ENCODE data around the gene HEBP2.
"Not testable (repeated sequence)": the region's sequence is repeated elsewhere in the genome, so short reads cannot be mapped to it uniquely, and the experiment has no call there.

The HEBP2 gene

GRCh38 chr6:138422861-138423260 lies 18.8 kb downstream of the HEBP2 start:
- DNase-seq (ENCODE audit: extremely low read depth in 1 of 2, low read depth in 1 of 2), result no peak

- DNase-seq (ENCODE audit: extremely low read depth in 1 of 2, low read depth in 1 of 2), result no peak
Observed at GRCh38 chr6:138424004-138424904, 20.2 kb downstream of the HEBP2 start.

GRCh38 chr6:138425256-138425655 lies 21.2 kb downstream of the HEBP2 start:
- DNase-seq (ENCODE audit: extremely low read depth in 1 of 2, low read depth in 1 of 2), result not testable (repeated sequence)

- DNase-seq (ENCODE audit: extremely low read depth in 1 of 2, low read depth in 1 of 2), result no peak
Observed at GRCh38 chr6:138426500-138427123, 22.6 kb downstream of the HEBP2 start.

- DNase-seq (ENCODE audit: extremely low read depth in 1 of 2, low read depth in 1 of 2), result no peak
Observed at GRCh38 chr6:138427701-138428100, 23.7 kb downstream of the HEBP2 start.

GRCh38 chr6:138428944-138429598 lies 25.0 kb downstream of the HEBP2 start:
- DNase-seq (ENCODE audit: extremely low read depth in 1 of 2, low read depth in 1 of 2), result no peak

- no peak for DNase-seq (ENCODE audit: extremely low read depth in 1 of 2, low read depth in 1 of 2)
Observed at GRCh38 chr6:138429761-138430160, 25.7 kb downstream of the HEBP2 start.

- DNase-seq (ENCODE audit: extremely low read depth in 1 of 2, low read depth in 1 of 2), result no peak
Observed at GRCh38 chr6:138430361-138431145, 26.5 kb downstream of the HEBP2 start.

- DNase-seq (ENCODE audit: extremely low read depth in 1 of 2, low read depth in 1 of 2), result no peak
Observed at GRCh38 chr6:138431256-138432062, 27.4 kb downstream of the HEBP2 start.

- DNase-seq (ENCODE audit: extremely low read depth in 1 of 2, low read depth in 1 of 2), result no peak
Observed at GRCh38 chr6:138432063-138432356, 28.0 kb downstream of the HEBP2 start.

- no peak for DNase-seq (ENCODE audit: extremely low read depth in 1 of 2, low read depth in 1 of 2)
Observed at GRCh38 chr6:138434096-138434495, 30.1 kb downstream of the HEBP2 start.

GRCh38 chr6:138434925-138435324 lies 30.9 kb downstream of the HEBP2 start:
- no peak for DNase-seq (ENCODE audit: extremely low read depth in 1 of 2, low read depth in 1 of 2)

- DNase-seq (ENCODE audit: extremely low read depth in 1 of 2, low read depth in 1 of 2), result no peak
Observed at GRCh38 chr6:138439546-138439945, 35.5 kb downstream of the HEBP2 start.

- DNase-seq (ENCODE audit: extremely low read depth in 1 of 2, low read depth in 1 of 2), result no peak
Observed at GRCh38 chr6:138440296-138440695, 36.3 kb downstream of the HEBP2 start.

- no peak for DNase-seq (ENCODE audit: extremely low read depth in 1 of 2, low read depth in 1 of 2)
Observed at GRCh38 chr6:138440758-138441357, 36.8 kb downstream of the HEBP2 start.

GRCh38 chr6:138441965-138442364 lies 37.9 kb downstream of the HEBP2 start:
- no peak for DNase-seq (ENCODE audit: extremely low read depth in 1 of 2, low read depth in 1 of 2)

- no peak for DNase-seq (ENCODE audit: extremely low read depth in 1 of 2, low read depth in 1 of 2)
Observed at GRCh38 chr6:138442663-138443062, 38.6 kb downstream of the HEBP2 start.

GRCh38 chr6:138443979-138444378 lies 40.0 kb downstream of the HEBP2 start:
- no peak for DNase-seq (ENCODE audit: extremely low read depth in 1 of 2, low read depth in 1 of 2)

GRCh38 chr6:138446821-138447220 lies 42.8 kb downstream of the HEBP2 start:
- no peak for DNase-seq (ENCODE audit: extremely low read depth in 1 of 2, low read depth in 1 of 2)

- no peak for DNase-seq (ENCODE audit: extremely low read depth in 1 of 2, low read depth in 1 of 2)
Observed at GRCh38 chr6:138450445-138450844, 46.4 kb downstream of the HEBP2 start.

Measured in activated CD8-positive, alpha-beta memory T cell treated with anti-CD3 and anti-CD28 coated beads for 1 hour (primary cell).